Choroid plexus epithelial cell (primary cell): ENCODE results near the gene ELL.
A peak's percentile ranks its signal among the peaks of the same experiment; 100 is the strongest.

Source experiments
- DNase-seq: peaks from one replicate; pipeline ENCODE4 v3.0.0-alpha.2; 2010; ENCODE audit warnings: low read depth
- H3K4me3 ChIP-seq: 2 replicates; pipeline ENCODE4 v1.5.1; 2011; ENCODE audit warnings: low read depth, mild to moderate bottlenecking, control low read depth, low read length, moderate library complexity
- TF ChIP-seq, protein P1 (sequence below): conservative IDR thresholded peaks from 2 replicates; pipeline ENCODE4 v1.5.1; 2011; ENCODE audit warnings: low read depth, mild to moderate bottlenecking, control low read depth, inconsistent platforms, low read length, moderate library complexity

The ELL gene

GRCh38 chr19:18437491-18438330, 84.2 kb downstream of the ELL start, which contains the start of gene ISYNA1:
Gene ISYNA1, minus strand, starts transcription at chr19:18438133. Its CDS starts 154 bp downstream, at chr19:18437979.
- TF ChIP-seq, protein P1, sequence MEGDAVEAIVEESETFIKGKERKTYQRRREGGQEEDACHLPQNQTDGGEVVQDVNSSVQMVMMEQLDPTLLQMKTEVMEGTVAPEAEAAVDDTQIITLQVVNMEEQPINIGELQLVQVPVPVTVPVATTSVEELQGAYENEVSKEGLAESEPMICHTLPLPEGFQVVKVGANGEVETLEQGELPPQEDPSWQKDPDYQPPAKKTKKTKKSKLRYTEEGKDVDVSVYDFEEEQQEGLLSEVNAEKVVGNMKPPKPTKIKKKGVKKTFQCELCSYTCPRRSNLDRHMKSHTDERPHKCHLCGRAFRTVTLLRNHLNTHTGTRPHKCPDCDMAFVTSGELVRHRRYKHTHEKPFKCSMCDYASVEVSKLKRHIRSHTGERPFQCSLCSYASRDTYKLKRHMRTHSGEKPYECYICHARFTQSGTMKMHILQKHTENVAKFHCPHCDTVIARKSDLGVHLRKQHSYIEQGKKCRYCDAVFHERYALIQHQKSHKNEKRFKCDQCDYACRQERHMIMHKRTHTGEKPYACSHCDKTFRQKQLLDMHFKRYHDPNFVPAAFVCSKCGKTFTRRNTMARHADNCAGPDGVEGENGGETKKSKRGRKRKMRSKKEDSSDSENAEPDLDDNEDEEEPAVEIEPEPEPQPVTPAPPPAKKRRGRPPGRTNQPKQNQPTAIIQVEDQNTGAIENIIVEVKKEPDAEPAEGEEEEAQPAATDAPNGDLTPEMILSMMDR, result no peak
- peak; percentile 77 for DNase-seq
- H3K4me3 ChIP-seq, result peak within 1 kb of the TSS; percentile 81

DNA sequence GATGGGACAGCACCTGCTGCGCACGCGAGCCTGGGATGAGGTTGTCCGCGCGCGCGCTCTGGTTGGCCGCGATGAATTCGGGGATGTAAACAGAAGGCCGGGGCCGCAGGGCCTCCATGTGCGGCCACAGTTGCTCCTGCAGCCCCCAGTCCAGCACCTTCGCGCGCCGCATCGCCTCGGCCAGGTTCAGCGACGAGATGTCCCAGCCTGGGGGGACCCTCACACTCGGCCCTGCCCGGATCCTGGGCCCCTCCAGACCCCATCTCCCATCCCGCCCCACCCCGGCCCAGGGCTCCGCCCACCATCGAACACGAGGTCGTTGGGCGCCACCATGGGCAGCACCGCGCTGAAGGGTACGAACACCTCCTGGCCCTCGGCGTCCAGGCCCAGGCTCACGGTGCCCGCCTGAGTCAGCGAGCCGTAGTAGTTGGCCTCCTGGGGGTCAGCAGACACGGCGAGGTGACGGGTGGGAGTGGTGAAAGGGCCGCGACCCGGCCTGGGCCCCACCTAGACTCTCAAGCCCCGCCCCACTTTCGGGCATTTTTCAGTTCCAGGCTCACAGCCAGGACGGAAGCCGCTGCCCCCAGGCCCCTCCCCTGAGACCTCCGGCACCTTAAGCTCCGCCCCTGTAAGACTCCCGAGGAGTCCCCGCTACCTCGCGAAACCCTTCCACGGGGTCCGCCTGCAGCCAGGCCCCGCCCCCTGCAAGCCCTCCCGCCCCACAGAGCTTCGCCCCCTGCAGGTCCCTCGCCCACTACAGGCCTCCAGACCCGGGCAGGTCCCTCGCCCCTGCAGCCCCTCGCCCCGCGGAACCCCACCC, 85.0 kb downstream of the ELL start:
- TF ChIP-seq, protein P1, result peak; percentile 28
- peak; percentile 95 for DNase-seq
- H3K4me3 ChIP-seq, result peak overlapping the region; percentile 81

DNA sequence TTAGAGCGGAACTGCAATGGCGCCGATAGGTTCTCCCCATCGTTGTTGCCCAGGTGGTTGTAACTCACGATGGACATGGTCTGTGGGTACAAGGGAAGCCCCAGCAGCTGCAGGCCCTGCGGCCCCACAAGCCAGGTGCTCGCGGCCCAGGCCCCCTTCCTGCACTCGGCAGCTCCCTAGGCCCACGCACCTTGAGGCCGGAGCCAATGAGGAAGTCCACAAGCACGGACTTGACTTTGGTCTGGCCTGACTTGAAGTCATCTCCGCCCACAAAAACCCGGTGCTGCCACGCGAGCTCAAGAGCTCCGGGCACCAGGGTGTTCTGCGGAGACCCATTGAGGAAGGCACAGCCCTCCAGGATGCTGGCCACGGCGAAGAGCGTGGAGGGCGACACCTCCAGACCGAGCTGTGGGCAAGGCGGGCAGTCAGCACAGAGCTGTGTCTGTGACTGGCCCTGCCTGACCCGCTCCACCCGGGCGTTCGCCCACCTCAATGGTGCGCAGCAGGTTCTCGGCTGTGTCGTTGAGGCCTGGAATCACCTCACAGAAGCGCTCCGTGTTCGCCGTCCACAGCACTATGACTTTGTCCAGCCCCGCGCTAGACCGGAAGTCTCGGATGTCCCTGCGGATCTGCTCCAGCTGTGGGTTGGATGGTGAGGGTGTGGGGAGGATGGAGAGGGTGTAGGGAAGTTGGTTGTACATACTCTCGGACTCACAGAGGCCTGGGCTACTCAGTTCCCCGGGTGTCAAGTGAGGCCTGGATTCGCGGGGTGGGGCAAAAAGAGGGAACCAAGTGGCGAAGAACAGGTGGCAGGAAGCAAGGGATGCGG, 85.8 kb downstream of the ELL start:
- peak overlapping the region; percentile 81 for H3K4me3 ChIP-seq
- TF ChIP-seq, protein P1, result no peak
- DNase-seq, result no peak

- TF ChIP-seq, protein P1, result no peak
- no peak overlapping the region for H3K4me3 ChIP-seq
Observed at GRCh38 chr19:18435178-18435841, 86.6 kb downstream of the ELL start.

DNA sequence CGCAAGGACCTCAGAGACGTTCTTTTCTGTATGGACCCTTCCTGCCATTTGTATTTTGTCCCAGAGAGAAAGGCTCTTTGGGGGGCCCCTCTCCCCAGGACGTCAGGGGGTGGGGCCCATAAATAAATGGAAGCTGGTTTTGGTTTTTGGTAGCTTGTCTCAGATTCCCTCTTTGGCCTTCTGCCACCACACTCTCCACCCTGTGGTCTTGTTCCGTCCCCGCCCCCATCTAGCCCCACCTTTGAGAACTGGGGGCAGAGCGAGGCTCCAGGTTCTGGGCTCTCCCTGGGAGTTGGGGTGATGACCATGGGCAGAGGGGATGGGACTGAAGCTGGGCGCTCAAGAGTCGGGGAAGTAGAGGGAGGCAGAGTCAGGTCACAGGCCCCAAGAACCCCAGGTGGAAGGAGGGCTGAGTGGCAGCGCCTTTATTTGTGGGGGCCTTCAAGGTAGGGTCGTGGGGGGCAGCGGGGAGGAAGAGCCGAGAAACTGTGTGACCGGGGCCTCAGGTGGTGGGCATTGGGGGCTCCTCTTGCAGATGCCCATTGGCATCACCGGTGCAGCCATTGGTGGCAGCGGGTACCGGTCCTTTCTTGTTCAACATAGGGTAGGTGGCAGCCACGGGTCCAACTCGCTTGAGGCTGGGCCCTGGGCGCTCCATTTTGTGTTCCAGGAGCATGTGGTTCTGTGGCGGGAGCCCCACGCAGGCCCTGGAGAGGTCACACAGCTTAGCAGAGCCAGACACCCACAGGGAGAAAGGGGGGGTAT, 87.3 kb downstream of the ELL start:
- TF ChIP-seq, protein P1, result no peak
- DNase-seq, result no peak
- H3K4me3 ChIP-seq, result peak overlapping the region; percentile 54

More at GRCh38 chr19:18435178-18435841, 86.6 kb downstream of the ELL start:
- DNase-seq, result no peak
